ENCODE measurements around the gene EFCAB9.
"Not testable (repeated sequence)": the region's sequence is repeated elsewhere in the genome, so short reads cannot be mapped to it uniquely, and the experiment has no call there.

Gene EFCAB9

DNA sequence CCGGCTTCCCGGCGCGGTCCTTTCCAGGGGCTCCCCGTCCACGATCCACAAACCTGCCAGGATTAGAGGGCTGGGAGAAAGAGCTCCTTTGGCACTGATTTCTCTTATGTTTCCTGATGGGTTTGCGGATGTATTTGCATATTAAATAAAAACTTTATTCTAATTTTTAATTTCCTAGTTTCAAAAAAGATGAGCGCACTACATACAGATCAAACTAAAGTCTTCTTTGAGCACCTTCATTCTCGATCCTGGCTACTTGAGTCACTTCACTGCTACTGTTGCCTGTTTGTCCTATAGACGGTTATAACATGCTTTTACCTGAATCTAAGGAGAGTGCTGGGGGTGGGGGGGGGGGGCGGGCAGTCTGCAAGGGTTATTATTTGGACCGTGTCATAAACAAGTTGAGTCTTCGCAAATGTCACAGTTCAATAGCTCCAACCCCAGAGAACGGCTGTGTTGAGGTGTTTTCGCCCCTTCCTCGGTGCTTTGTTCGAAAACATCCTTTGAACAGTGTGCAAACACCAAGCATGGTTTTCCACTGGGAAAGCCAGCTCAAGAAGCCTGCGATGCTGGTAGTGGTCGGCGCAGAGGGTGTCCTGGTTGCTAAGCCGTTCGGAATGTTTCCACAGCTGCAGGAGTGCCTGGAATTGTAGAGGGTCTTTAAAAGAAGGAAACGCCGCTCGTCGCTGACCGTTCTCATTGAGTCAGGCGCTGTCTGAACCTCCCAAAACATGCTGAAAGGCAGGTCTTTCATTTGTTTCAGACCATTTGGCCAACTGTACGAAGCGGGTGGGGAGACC, 4.9 kb upstream of the EFCAB9 start:
- no peak for DNase-seq

DNA sequence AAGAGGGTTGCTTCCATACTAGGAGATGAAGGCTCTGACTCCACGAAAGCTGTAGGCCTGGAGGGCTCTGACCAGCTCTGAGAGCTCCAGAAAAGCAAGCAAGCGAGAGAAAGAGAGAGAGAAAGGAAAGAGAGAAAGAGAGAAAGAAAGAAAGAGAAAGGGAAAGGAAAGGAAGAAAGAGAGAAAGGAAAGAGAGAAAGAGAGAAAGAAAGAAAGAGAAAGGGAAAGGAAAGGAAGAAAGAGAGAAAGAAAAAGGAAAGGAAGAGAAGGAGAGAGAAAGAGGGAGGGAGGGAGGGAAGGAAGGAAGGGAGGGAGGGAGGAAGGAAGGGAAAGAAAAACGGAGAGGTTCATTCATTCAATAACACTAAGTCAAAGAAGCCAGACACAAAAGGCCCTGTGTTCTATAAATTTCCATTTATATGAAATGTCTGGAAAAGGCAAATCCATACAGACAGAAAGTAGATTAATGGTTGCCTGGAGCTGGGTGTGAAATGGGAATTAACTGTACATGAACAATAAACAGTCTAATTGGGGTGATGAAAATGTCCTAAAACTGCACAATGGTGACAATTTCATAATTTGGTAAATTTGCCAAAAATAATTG, 4.2 kb upstream of the EFCAB9 start:
- DNase-seq, result no peak

DNA sequence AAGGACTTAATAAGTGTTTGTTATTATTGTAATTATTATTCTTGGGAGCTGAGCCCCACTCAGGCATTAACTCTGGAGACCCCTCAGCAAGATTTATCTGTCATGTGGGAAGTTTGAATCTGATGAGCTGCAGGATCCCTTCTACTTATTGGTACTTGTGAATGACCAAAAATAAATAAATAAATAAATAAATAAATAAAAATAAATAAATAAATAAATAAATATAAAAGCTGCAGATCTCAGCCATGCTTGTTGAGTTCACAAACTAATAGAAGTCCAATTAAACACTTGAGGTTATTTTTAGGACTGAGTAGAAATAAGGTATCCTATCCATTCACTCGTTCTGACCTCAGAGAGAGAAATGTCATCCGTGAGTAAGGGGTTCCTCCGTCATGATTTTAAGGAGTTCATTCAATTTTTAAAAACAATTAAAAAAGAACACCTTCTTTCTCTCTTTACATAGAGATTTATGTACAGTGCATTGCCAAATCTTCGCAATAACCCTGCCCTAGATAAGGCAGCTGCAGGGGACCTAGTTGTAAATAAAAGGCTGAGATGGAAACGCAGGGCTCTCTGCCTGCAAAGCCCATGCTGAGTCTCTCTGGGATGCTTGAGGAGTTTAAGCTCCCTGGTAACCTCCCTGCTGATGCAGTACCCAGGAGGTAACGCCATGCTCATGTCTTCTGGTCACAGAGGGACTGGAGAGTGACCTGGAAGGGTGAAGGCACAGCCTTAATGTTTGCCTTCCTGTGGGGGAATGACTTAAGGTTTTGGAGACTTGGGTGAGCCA, 1.2 kb downstream of the EFCAB9 start:
- DNase-seq, result no peak

DNA sequence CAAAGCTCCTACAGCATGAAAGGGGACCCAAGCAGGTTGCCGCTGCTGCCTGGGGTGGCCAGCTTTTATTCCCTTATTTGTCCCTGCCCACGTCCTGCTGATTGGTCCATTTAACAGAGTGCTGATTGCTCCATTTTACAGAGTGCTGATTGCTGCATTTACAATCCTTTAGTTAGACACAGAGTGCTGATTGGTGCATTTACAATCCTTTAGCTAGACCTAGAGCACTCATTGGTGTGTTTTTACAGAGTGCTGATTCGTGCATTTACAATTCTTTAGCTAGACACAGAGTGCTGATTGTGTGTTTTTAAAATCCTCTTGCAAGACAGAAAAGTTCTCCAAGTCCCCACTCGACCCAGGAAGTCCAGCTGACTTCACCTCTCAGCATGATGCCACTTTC, 3.8 kb downstream of the EFCAB9 start:
- DNase-seq, result not testable (repeated sequence)

DNA sequence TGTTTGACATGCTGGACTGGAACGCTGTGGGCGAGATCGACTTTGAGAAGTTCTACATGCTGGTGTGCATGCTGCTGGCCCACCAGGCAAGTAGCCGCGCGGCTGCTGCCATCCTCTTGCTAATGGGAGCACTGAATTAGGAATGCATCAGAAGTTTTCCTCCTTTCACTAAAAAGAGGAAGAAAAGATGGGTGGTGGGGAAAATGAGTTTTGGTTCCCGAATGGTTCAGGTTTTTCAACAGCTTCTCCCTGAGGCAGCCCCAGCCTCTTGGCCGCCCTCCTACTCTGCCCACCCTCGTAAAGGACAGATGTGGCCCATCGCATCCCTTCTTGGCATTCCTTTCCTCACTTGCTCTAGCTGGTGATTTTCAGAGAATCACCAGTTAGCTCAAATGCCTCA, 5.5 kb downstream of the EFCAB9 start:
- DNase-seq, result no peak

DNA sequence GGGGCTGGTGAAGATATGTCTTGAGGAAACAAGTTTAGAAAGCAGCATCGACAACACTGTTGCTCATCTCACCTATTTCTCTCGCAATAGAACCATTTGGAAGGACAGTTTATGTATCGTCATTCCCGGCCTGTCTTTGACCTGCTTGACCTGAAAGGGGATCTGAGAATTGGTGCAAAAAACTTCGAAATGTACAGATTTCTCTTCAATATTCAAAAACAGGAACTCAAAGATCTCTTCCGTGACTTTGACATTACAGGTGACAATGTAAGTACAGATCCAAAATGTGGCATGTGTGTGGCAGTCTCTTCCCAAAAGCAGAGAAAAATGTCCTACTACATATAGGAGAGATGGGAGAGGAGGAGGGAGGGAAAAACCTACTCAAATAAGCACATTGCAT, 6.5 kb downstream of the EFCAB9 start:
- no peak for DNase-seq

DNA sequence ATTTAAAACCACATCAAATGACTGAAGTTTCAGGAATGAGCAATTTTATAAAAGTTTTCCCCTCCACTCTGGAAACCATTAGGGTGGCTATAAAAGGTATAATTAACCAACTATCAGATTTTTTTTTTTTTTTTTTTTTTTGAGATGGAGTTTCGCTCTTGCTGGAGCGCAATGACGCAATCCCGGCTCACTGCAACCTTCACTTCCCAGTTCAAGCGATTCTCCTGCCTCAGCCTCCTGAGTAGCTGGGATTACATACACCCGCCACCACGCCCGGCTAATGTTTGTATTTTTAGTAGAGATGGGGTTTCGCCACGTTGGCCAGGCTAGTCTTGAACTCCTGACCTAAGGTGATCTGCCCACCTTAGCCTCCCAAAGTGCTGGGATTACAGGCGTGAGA, 12.0 kb downstream of the EFCAB9 start:
- DNase-seq, result not testable (repeated sequence)

DNA sequence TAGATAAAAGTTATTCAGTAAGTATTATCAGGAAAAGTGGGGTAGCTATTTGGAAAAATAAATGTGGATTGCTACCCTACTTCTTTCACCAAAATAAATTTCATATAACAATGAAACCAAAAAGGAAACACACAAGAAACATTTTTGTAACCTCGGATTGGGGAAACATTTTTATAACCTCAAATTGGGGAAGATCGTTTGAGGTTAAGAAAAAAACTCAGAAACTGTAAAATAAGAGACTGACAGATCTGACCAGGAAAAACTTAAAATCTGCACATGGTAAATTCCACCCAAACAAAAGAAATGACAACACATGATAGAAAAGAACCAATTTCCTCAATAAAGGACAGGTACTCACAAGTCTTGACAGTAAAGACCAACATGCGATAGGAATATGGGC, 13.5 kb downstream of the EFCAB9 start:
- DNase-seq, result no peak

DNA sequence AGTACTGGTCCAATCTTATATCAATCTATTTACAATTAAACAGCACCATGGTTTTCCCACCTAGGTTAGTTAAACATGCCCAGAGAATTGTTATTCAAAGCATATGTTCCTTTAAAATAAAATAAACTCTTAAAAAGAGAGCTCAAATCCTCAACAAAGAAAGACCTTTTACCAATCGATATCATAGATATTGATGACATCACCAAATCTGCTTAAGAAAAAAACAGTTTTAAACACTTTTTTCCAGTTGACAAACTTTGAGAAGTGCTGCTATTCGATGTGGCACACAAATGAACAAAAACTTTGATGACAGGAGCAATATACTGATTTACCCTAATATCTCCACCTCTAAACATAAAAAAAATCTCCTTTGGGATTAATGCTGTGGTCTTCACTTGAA, 15.7 kb downstream of the EFCAB9 start:
- DNase-seq, result no peak

DNA sequence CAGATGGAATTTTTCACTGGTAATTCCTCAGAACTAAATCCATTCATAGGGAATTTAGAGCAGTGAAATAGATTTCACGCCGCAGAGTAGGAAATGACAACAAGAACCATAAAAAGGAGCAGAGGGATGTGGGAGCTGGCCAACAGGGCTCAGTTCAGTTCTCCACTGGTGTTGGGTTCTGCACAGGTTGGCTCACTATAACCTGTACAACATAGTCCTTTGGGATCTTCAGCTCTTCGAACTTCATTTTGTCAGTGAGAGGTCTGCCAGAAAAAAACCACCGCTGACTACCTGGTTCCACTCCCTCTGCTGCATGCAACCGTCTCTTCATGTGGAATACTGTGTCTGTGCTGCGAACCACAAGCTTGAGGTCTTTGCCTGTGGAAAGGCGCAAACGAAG, 17.7 kb downstream of the EFCAB9 start:
- DNase-seq, result no peak

DNA sequence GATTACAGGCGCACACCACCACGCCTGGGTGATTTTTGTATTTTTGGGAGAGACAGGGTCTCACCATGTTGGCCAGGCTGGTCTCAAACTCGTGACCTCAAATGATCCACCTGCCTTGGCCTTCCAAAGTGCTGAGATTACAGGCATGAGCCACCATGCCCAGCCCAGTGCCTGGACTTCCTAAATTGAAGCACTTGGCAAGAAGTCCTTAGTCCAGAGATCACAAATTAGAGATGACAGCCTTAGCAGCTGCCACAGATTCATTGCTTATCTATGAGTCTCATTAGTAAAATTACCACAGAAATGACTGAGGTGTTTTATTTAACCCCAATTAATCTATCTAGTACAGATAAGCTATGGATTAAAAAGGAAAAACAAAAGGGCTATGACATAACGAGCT, 19.2 kb downstream of the EFCAB9 start:
- DNase-seq, result no peak

DNA sequence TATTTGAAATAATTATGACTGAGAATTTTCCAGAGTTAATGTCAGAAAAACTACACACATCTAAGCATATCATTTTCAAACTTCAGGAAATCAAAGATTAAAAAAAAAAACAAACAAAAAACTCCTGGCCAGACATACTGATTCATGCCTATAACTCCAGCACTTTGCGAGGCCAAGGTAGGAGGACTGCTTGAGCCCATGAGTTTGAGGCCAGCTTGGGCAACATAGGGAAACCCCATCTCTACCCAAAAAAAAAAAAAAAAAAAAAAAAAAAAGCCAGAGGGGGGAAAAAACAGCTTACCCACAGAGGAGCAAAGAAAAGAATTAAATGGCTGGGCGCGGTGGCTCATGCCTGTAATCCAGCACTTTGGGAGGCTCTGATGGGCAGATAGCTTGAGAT, 22.4 kb downstream of the EFCAB9 start:
- no peak for DNase-seq

DNA sequence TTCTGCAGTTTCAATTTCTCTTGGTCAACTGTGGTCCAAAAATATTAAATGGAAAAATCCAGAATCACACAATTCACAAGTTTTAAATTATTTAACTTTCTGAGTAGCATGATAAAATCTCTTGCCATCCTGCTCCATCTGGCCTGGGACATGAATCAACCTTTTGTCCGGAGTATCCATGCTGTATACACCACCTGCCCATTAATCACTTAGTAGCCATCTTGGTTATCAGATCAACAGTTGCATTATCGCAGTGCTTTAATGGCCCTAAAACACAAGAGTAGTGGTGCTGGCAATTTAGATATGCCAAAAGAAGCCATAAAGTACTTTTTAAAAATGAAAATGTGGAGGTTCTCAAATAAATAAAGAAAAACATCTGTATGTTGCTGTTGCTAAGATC, 25.3 kb downstream of the EFCAB9 start:
- DNase-seq, result no peak

DNA sequence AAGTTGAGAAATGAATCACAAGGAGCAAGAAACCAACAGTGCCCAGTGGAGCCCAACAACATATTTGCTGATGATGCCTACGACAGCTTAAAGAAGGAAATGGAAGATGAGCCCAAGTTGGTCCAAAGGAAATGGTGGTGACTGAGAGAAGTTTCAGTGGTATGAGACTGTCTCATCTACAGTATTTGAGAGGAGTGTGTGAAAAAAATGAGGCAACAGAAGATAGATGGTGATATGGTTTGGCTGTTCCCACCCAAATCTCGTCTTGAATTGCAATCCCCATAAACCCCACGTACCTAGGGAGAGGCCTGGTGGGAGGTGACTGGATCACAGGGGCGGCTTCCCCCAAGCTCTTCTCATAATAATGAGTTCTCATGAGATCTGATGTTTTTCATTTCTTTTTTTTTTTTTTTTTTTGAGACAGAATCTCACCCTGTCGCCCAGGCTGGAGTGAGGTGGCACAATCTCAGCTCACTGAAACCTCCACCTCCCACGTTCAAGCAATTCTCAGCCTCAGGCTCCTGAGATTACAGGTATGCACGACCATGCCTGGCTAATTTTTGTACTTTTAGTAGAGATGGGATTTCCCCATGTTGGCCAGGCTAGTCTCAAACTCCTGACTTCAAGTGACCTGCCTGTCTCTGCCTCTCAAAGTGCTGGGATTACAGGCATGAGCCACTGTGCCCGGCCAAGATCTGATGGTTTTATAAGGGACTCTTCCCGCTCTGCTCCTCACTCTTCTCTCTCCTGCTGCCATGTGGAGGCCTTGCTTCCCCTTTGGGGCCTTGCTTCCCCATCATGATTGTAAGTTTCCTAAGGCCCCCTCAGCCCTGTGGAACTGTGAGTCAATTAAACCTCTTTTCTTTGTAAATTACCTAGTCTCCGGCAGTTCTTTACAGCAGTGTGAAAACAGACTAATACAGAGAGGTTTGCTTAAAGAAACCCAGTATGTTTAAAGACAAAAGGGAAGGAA, 30.2 kb downstream of the EFCAB9 start:
- no peak for DNase-seq

DNA sequence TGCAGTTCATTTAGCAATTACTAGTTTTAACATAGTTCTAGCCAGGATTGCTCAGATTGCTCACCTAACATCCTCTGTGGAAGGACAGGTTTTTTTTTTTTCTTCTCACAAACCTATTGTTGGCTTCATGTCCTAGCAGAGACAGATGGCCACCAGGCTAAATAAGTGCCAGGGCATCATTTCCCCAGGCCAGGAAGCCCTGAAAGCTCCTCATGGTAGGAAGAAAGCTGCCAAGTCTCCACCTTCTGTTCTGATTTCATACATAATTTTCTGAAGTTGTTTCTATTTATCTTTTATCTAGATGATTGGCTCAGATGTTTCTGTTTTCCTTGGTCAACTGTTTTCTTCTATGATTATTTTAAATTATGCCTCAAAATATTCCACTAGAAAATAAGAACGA, 31.0 kb downstream of the EFCAB9 start:
- DNase-seq, result no peak

DNA sequence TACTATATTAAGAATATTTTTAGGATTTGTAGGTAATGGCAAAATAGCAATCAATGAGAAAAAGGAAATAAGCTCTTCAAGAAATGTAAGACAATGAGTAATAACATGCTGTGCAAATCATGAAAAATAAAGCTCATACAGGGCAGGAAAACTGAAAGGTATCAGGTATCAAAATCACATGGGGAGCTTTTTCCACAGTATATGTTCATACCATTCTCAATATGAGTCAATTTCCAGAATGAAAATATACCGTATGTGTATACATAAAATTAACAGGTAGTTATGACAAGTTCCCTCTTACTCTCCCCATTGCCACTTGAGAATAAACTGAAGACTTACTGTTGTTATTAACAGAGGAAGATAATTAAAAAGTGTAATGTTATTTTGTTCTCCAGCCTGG, 35.9 kb downstream of the EFCAB9 start:
- no peak for DNase-seq

DNA sequence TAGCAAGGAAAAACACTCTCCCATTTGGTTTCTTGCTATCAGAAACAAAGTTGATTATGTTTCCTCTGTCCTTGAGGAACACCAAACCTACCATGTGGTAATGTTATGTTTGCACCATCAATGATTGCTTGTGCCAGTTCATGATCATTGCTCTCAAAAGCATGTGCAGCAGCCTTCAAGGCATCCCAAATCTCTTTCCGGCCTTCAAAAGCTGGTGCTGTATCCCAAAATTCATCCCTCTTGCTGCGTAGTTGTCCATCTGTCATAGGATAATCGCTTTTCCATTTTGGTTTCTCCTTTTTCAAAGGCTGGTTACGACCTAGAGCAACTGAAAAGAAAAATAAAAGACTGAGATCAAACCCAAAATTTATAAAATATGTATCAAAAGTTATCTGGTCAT, 40.1 kb downstream of the EFCAB9 start:
- DNase-seq, result no peak

DNA sequence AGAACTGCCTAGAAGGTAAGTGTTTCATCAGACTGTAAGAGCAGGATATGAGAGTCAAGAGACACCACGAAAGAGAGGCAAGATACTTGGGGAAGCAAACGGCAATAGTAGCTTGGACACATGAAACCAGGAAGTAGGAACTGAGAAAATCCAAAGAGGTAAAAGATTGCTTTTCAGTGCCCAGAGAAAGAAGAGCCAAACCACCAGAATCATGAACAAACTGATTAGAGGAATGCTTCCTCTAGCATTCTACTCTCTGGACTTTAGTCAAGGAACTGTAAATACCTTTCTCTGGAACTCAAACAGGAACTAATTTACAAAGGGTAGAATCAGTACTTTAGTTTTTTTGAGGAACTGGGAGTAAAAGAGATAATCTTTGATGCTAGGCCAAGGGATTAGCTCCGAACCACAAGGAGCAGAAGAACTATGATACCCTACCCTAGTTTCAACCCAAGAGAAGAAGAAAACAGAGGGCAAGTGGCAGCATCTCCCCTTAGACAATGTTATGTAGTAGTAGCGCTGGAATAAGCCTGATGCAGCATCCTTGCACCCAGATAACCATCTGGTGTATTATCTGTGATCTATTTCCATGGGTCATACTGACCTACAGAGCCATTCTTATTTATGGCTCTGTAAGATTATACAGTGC, 41.3 kb downstream of the EFCAB9 start:
- no peak for DNase-seq

DNA sequence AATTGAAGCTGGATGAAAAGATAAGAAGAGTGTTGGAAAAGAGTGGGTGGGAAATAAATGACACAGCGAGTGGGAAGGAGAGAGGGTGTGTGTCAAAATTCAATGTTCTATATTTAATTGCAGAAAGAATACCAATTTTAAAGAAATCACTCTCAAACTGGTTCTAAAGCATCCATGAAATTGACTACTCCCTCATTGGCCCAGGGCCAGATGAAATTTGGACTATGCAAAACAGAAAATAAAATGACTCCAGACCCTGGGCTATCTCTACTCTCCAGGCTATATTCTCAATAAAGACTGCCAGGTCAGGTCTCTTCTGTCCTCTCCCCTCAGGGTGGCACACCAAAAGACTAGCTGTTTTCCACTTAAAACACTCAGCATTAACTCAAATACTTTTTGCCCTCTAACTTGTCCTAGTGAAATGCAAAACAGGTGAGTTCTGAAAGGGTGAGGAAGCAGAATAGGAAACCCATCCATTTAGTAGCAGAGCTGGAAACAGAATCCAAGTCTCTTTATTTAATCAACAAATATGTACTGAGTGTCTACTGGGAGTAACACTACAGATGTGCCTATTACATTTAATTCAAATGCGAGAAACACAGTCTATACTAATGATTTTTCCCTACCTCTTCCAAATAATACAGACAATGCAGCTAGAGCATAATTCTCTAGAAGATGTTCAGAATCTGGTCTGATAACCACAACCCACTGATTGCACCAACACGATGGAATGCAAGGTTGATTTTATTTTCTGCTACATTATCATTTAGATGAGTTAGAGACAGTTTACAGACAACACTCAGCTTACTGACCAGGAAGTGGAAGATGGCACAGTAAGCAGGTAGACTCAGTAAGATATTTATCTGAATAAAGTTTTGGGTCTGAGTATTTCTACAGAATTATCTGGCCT, 42.1 kb downstream of the EFCAB9 start:
- no peak for DNase-seq

DNA sequence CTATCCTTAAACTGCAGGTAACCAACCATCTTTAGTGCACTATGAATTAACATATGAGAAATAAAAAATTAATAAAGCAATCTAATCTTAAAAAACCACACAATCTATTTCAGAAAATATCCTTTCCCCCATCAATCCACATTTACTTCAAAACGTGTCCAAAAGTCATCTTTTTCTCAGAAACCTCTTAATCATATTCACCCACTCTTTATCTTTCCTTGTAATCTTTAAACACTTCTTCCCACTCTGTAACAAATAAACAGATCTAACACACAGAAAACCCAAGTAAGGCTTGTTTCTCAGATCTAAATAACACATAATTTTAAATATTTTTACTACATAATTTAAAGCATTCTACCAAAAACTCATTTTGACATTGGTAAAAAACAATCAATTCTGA, 44.4 kb downstream of the EFCAB9 start:
- DNase-seq, result no peak

DNA sequence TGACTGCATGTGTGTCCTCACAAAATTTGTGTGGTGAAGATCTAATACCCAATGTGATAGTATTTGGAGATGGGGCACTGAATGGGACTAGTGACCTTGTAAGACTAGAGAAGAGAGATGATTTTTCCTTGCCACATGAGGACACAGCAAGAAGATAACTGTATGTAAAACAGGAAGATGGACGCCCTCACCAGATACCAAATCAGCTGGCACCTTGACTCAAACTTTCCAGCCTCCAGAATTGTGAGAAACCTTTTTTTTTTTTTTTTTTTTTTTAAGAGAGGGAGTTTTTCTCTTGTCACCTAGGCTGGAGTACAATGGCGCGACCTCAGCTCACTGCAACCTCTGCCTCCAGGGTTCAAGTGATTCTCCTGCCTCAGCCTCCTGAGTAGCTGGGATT, 49.3 kb downstream of the EFCAB9 start:
- DNase-seq, result no peak

All from activated CD8-positive, alpha-beta memory T cell treated with anti-CD3 and anti-CD28 coated beads, Interleukin-2, amount 50 U/mL, for 4 hours (primary cell).